H9 (cell line): ENCODE data around the gene BMP5. TPM values are rescaled to one million over a fixed set of nuclear protein-coding genes. Genes with fewer than 3 reads are reported as not detected.
A peak's percentile ranks its signal among the peaks of the same experiment; 100 is the strongest.

Experiments used
- DNase-seq: peaks from one replicate; pipeline ENCODE4 v3.0.0-alpha.2; 2017
- H2AFZ ChIP-seq: one replicate; pipeline ENCODE4 v1.6.1; 2013; ENCODE audit warnings: mild to moderate bottlenecking, low read length, control low read depth, moderate library complexity
- H2AK5ac ChIP-seq: 2 replicates; pipeline ENCODE4 v1.6.1; 2013; ENCODE audit warnings: low read length, control low read depth, mixed read lengths; ENCODE audit not compliant: insufficient read length
- H2BK120ac ChIP-seq: one replicate; pipeline ENCODE4 v1.6.1; 2013; ENCODE audit warnings: low read depth, mild to moderate bottlenecking, low read length, control low read depth, inconsistent platforms; ENCODE audit not compliant: poor library complexity, severe bottlenecking
- H2BK12ac ChIP-seq: 2 replicates; pipeline ENCODE4 v1.6.1; 2013; ENCODE audit warnings: low read length, control low read depth, mixed read lengths, low read depth; ENCODE audit not compliant: insufficient read length
- H2BK15ac ChIP-seq: 2 replicates; pipeline ENCODE4 v1.6.1; 2013; ENCODE audit warnings: low read depth, low read length, control low read depth
- H2BK20ac ChIP-seq: one replicate; pipeline ENCODE4 v1.6.1; 2013; ENCODE audit warnings: low read depth, mild to moderate bottlenecking, low read length, control low read depth, inconsistent platforms; ENCODE audit not compliant: poor library complexity, severe bottlenecking
- H2BK5ac ChIP-seq: 2 replicates; pipeline ENCODE4 v1.6.1; 2013; ENCODE audit warnings: low read length, control low read depth, mixed read lengths; ENCODE audit not compliant: insufficient read length
- H3K14ac ChIP-seq: 2 replicates; pipeline ENCODE4 v1.6.1; 2013; ENCODE audit warnings: low read length, control low read depth; ENCODE audit not compliant: insufficient read depth
- H3K18ac ChIP-seq: 2 replicates; pipeline ENCODE4 v1.6.1; 2013; ENCODE audit warnings: low read depth, mild to moderate bottlenecking, mixed read lengths, low read length, control low read depth; ENCODE audit not compliant: insufficient read length
- H3K23ac ChIP-seq: 2 replicates; pipeline ENCODE4 v1.6.1; 2013; ENCODE audit warnings: low read length, control low read depth, mixed read lengths, low read depth; ENCODE audit not compliant: insufficient read length
- H3K23me2 ChIP-seq: 2 replicates; pipeline ENCODE4 v1.6.1; 2013; ENCODE audit warnings: low read depth, mild to moderate bottlenecking, mixed read lengths, low read length, control low read depth; ENCODE audit not compliant: insufficient read length, poor library complexity, severe bottlenecking
- H3K27ac ChIP-seq: 2 replicates; pipeline ENCODE4 v1.5.1; 2013; ENCODE audit warnings: low read length, control low read depth, mixed read lengths, low read depth; ENCODE audit not compliant: insufficient read length
- H3K27me3 ChIP-seq: 2 replicates; pipeline ENCODE4 v1.6.1; 2013; ENCODE audit warnings: low read length, control low read depth, inconsistent platforms; ENCODE audit not compliant: insufficient read depth
- H3K4ac ChIP-seq: 2 replicates; pipeline ENCODE4 v1.6.1; 2013; ENCODE audit warnings: low read depth, mild to moderate bottlenecking, control low read depth, inconsistent platforms, low read length, moderate library complexity
- H3K4me1 ChIP-seq: 2 replicates; pipeline ENCODE4 v1.6.1; 2013; ENCODE audit warnings: low read length, control low read depth, inconsistent platforms; ENCODE audit not compliant: insufficient read depth
- H3K4me2 ChIP-seq: 2 replicates; pipeline ENCODE4 v1.6.1; 2013; ENCODE audit warnings: low read length, control low read depth, mixed read lengths; ENCODE audit not compliant: insufficient read length, insufficient read depth
- H3K56ac ChIP-seq: 2 replicates; pipeline ENCODE4 v1.6.1; 2013; ENCODE audit warnings: low read depth, mild to moderate bottlenecking, mixed read lengths, low read length, control low read depth; ENCODE audit not compliant: insufficient read length
- H3K79me1 ChIP-seq: 2 replicates; pipeline ENCODE4 v1.6.1; 2013; ENCODE audit warnings: low read depth, mild to moderate bottlenecking, moderate library complexity, low read length, control low read depth, inconsistent platforms; ENCODE audit not compliant: insufficient read depth, poor library complexity, severe bottlenecking
- H3K79me2 ChIP-seq: 2 replicates; pipeline ENCODE4 v1.6.1; 2013; ENCODE audit warnings: low read length, control low read depth, inconsistent platforms; ENCODE audit not compliant: insufficient read depth
- H3K9ac ChIP-seq: 2 replicates; pipeline ENCODE4 v1.6.1; 2013; ENCODE audit warnings: low read length, control low read depth, mixed read lengths; ENCODE audit not compliant: insufficient read length; ENCODE audit errors: extremely low read depth
- H3K9me3 ChIP-seq: one replicate; pipeline ENCODE4 v1.6.1; 2013; ENCODE audit warnings: low read depth, low read length, inconsistent platforms; ENCODE audit not compliant: control insufficient read depth
- H3T11ph ChIP-seq: one replicate; pipeline ENCODE4 v1.6.1; 2013; ENCODE audit warnings: mild to moderate bottlenecking, low read length, control low read depth, inconsistent platforms
- H4K20me1 ChIP-seq: one replicate; pipeline ENCODE4 v1.6.1; 2013; ENCODE audit not compliant: control insufficient read depth, insufficient read length, insufficient read depth
- H4K5ac ChIP-seq: 2 replicates; pipeline ENCODE4 v1.6.1; 2013; ENCODE audit warnings: low read depth, mild to moderate bottlenecking, mixed read lengths, low read length, control low read depth; ENCODE audit not compliant: insufficient read length
- H4K8ac ChIP-seq: replicated peaks from 2 replicates; pipeline ENCODE4 v1.6.1; 2013; ENCODE audit warnings: low read length, control low read depth, mixed read lengths, low read depth; ENCODE audit not compliant: insufficient read length
- H4K91ac ChIP-seq: 2 replicates; pipeline ENCODE4 v1.6.1; 2013; ENCODE audit warnings: low read depth, mild to moderate bottlenecking, moderate library complexity, mixed read lengths, low read length, control low read depth; ENCODE audit not compliant: insufficient read length
- H3K27ac Mint-ChIP-seq, 3 experiments: 2 replicates in 2 of 3; 3 replicates in 1 of 3; pipeline ENCODE4 v1.8.0; 2020 to 2021; ENCODE audit warnings: mixed read lengths in 3 of 3, mild to moderate bottlenecking in 1 of 3, moderate library complexity in 1 of 3
- H3K27me3 Mint-ChIP-seq: 2 replicates; pipeline ENCODE4 v1.8.0; 2021; ENCODE audit warnings: low read depth, mild to moderate bottlenecking, moderate library complexity, mixed read lengths
- H3K36me3 Mint-ChIP-seq, 3 experiments: 2 replicates in 2 of 3; 3 replicates in 1 of 3; pipeline ENCODE4 v1.8.0; 2020 to 2021; ENCODE audit warnings: low read depth in 3 of 3, mixed read lengths in 3 of 3; ENCODE audit not compliant: insufficient read depth in 1 of 3
- H3K4me1 Mint-ChIP-seq, 2 experiments: 2 replicates each; pipeline ENCODE4 v1.8.0; 2020; ENCODE audit warnings: mixed read lengths in 2 of 2
- H3K4me3 Mint-ChIP-seq, 2 experiments: 2 replicates in 1 of 2; 3 replicates in 1 of 2; pipeline ENCODE4 v1.8.0; 2020 to 2021; ENCODE audit warnings: mild to moderate bottlenecking in 2 of 2, mixed read lengths in 2 of 2, moderate library complexity in 1 of 2
- H3K9me3 Mint-ChIP-seq, 2 experiments: 2 replicates in 1 of 2; 3 replicates in 1 of 2; pipeline ENCODE4 v1.8.0; 2020; ENCODE audit warnings: mild to moderate bottlenecking in 2 of 2, mixed read lengths in 2 of 2, moderate library complexity in 1 of 2
- total RNA-seq: library from RNA; stranded (reverse); gene quantifications from 2 replicates; pipeline ENCODE4 v1.2.1, GENCODE V29; 2021
- TF ChIP-seq, protein P1 (sequence below): fragments of 200-600 bp; sonication (generic); conservative IDR thresholded peaks from 3 replicates; pipeline ENCODE4 v1.8.0; 2021; ENCODE audit warnings: antibody characterized with exemption, mild to moderate bottlenecking

BMP5 gene
- total RNA-seq, 1 experiment from 2014 or later, result not detected

DNA sequence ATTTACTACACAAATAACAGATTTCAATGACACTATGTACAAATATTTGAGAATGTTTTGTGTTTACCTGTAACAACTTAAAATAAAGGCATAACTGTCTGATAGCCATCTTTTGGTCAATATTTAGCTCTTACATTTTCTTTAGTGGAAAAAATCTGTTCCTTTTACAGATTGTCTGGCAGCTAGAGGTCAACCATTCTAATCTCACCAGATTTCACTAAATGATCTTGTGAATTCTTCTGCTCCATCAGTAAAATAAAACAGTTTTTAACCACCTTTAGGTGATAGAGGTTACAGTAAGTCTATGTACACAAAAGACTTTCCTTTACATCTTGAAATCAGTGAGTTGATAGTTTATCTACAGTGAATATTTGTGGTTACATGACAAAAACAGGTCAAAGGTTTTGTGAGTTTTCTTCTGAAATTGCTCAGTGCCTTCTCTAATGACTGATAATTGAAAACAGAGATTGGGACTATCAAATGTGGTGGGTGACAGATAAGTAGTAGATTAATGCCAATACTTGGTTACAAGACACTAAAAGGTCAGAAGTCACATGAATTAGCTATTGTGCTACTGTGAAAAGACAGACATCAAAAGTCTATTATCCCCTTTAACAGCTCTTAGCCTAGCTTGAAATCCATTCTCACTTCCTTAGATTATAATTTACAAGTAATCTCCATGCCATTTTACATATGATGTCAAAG is 47.4 kb downstream of the BMP5 start:
- Histone ChIP-seq H2BK20ac (no peak overlapping the region), H3K27ac (no peak overlapping the region), H3K18ac (no peak overlapping the region), H3K4me2 (no peak overlapping the region), H4K8ac (no peak overlapping the region), H4K5ac (no peak overlapping the region), H3K56ac (no peak overlapping the region), H2BK15ac (no peak overlapping the region), H2BK5ac (no peak overlapping the region), H2BK120ac (no peak overlapping the region), H3K79me1 (no peaks in the 10 kb centered on the region), H3K23me2 (no peaks in the 10 kb centered on the region), H3K4me1 (no peaks in the 10 kb centered on the region), H3T11ph (no peak overlapping the region), H3K14ac (no peak overlapping the region), H3K4ac (no peak overlapping the region), H3K9ac (no peak overlapping the region), H2AFZ (no peak overlapping the region), H2AK5ac (no peak overlapping the region), H3K9me3 (no peaks in the 10 kb centered on the region), H3K79me2 (no peaks in the 10 kb centered on the region), H3K23ac (no peak overlapping the region), H2BK12ac (no peak overlapping the region), H4K91ac (no peak overlapping the region), H4K20me1 (no peaks in the 10 kb centered on the region), H3K27me3 (no peaks in the 10 kb centered on the region)
- H3K4me3 Mint-ChIP-seq, result no peak overlapping the region
- H3K27ac Mint-ChIP-seq, result peak overlapping the region in 1 of 3 experiments; percentile 22; a peak in 3 of 7 replicates
- TF ChIP-seq, protein P1, sequence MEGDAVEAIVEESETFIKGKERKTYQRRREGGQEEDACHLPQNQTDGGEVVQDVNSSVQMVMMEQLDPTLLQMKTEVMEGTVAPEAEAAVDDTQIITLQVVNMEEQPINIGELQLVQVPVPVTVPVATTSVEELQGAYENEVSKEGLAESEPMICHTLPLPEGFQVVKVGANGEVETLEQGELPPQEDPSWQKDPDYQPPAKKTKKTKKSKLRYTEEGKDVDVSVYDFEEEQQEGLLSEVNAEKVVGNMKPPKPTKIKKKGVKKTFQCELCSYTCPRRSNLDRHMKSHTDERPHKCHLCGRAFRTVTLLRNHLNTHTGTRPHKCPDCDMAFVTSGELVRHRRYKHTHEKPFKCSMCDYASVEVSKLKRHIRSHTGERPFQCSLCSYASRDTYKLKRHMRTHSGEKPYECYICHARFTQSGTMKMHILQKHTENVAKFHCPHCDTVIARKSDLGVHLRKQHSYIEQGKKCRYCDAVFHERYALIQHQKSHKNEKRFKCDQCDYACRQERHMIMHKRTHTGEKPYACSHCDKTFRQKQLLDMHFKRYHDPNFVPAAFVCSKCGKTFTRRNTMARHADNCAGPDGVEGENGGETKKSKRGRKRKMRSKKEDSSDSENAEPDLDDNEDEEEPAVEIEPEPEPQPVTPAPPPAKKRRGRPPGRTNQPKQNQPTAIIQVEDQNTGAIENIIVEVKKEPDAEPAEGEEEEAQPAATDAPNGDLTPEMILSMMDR, result no peak
- no peaks in the 10 kb centered on the region for H3K36me3 Mint-ChIP-seq
- peaks cover 9 to 14% of the 10 kb centered on the region in 2 experiments; a peak in 3 of 4 replicates for H3K4me1 Mint-ChIP-seq
- no peaks in the 10 kb centered on the region for H3K9me3 Mint-ChIP-seq
- H3K27me3 Mint-ChIP-seq, result no peaks in the 10 kb centered on the region
- no peak for DNase-seq
